Measurements from ENCODE around the gene LLCFC1. TPM values are rescaled to one million over a fixed set of nuclear protein-coding genes. Genes with fewer than 3 reads are reported as not detected.

The LLCFC1 gene
- polyA plus RNA-seq, 1 of the 3 experiments (the other 2 are of a cell fraction) = not detected

- no peaks in the 10 kb centered on the region for H3K9me2 ChIP-seq
- ChIA-PET CTCF (interaction anchor here (0.8 to 2.0 kb wide), 5 partner anchors 9 to 49 kb away, joined by 3 to 6 read pairs (median 3); no protein-coding TSS in a partner anchor), POLR2A (no interaction called here)
- H3F3A ChIP-seq (replicated peaks; ENCODE audit: insufficient read depth) = no peaks in the 10 kb centered on the region
- peaks cover 12% of the 10 kb centered on the region; the same call in 1 of the 2 replicates for H3K27me3 ChIP-seq (ENCODE audit: insufficient read depth)
- TF ChIP-seq CHD2 (IDR thresholded peaks at IDR 0.05; ENCODE audit: low read length, partially characterized antibody) = no peak
- TF ChIP-seq, protein P1, sequence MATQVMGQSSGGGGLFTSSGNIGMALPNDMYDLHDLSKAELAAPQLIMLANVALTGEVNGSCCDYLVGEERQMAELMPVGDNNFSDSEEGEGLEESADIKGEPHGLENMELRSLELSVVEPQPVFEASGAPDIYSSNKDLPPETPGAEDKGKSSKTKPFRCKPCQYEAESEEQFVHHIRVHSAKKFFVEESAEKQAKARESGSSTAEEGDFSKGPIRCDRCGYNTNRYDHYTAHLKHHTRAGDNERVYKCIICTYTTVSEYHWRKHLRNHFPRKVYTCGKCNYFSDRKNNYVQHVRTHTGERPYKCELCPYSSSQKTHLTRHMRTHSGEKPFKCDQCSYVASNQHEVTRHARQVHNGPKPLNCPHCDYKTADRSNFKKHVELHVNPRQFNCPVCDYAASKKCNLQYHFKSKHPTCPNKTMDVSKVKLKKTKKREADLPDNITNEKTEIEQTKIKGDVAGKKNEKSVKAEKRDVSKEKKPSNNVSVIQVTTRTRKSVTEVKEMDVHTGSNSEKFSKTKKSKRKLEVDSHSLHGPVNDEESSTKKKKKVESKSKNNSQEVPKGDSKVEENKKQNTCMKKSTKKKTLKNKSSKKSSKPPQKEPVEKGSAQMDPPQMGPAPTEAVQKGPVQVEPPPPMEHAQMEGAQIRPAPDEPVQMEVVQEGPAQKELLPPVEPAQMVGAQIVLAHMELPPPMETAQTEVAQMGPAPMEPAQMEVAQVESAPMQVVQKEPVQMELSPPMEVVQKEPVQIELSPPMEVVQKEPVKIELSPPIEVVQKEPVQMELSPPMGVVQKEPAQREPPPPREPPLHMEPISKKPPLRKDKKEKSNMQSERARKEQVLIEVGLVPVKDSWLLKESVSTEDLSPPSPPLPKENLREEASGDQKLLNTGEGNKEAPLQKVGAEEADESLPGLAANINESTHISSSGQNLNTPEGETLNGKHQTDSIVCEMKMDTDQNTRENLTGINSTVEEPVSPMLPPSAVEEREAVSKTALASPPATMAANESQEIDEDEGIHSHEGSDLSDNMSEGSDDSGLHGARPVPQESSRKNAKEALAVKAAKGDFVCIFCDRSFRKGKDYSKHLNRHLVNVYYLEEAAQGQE (IDR thresholded peaks at IDR 0.05; ENCODE audit: low read depth, low read length) = no peak
- TF ChIP-seq RCOR1 (IDR thresholded peaks at IDR 0.05; ENCODE audit: low read length) = no peak
- TF ChIP-seq RXRA (IDR thresholded peaks at IDR 0.05; ENCODE audit: borderline replicate concordance, low read depth) = no peak
- no peak for TF ChIP-seq GABPA (IDR thresholded peaks at IDR 0.05; ENCODE audit: low read depth)
- no peak for TF ChIP-seq TCF12 (IDR thresholded peaks at IDR 0.05)
- TF ChIP-seq YY1 (IDR thresholded peaks at IDR 0.05; ENCODE audit: low read depth) = no peak
- TF ChIP-seq JUND (IDR thresholded peaks at IDR 0.05) = no peak
- TF ChIP-seq FOSL2 (IDR thresholded peaks at IDR 0.05; ENCODE audit: borderline replicate concordance, low read depth) = no peak
- no peak for TF ChIP-seq TAF1 (IDR thresholded peaks at IDR 0.05; ENCODE audit: borderline replicate concordance, low read depth, low read length)
- no peak for TF ChIP-seq MXI1 (IDR thresholded peaks at IDR 0.05; ENCODE audit: low read depth, low read length)
- no peak for TF ChIP-seq IRF3 (IDR thresholded peaks at IDR 0.05; ENCODE audit: low read depth, low read length)
- TF ChIP-seq SIN3A (IDR thresholded peaks at IDR 0.05; ENCODE audit: borderline replicate concordance, low read depth, low read length) = no peak
- TF ChIP-seq NFIC (IDR thresholded peaks at IDR 0.05; ENCODE audit: borderline replicate concordance) = no peak
- no peak for TF ChIP-seq FOXM1 (IDR thresholded peaks at IDR 0.05; ENCODE audit: low read depth)
- H3K4me1 ChIP-seq (ENCODE audit: control insufficient read depth in 1 of 2, insufficient read depth in 2 of 2, low read depth in 1 of 2, low read length in 1 of 2) = no peaks in the 10 kb centered on the region
- no peaks in the 10 kb centered on the region for H3K9me3 ChIP-seq
- no peaks in the 10 kb centered on the region for H4K20me1 ChIP-seq (ENCODE audit: insufficient read depth)
- H3K4me3 ChIP-seq (ENCODE audit: low read depth in 2 of 2, low read length in 1 of 2) = no peak overlapping the region
- no peak overlapping the region for H2AFZ ChIP-seq (ENCODE audit: low read depth)
- WGBS (ENCODE audit: low lambda C conversion rate) = 32% methylated on average over 8 of the region's 8 CpGs
- no peak overlapping the region for H3K27ac ChIP-seq (ENCODE audit: low read depth in 2 of 2, low read length in 1 of 2)
- H3K79me2 ChIP-seq (ENCODE audit: insufficient read depth) = no peaks in the 10 kb centered on the region
- H3K4me2 ChIP-seq = no peak overlapping the region
- no peak overlapping the region for H3K9ac ChIP-seq
- H3K36me3 ChIP-seq (replicated peaks in 1 of 2; ENCODE audit: control insufficient read depth in 1 of 2, insufficient read depth in 2 of 2, low read length in 1 of 2) = no peaks in the 10 kb centered on the region
- no peak for DNase-seq
Observed at GRCh38 chr7:142915315-142915714, 24.0 kb upstream of the LLCFC1 start.
